HCT116 (cell line): Measurements from ENCODE around the gene NELL1. TPM values are rescaled to one million over a fixed set of nuclear protein-coding genes. Genes with fewer than 3 reads are reported as not detected.

ENCODE experiments used
- ATAC-seq: fragments of 200-7000 bp; cut with Tn5 transposase; 2 replicates; pipeline ENCODE4 v1.9.1; 2020; ENCODE audit warnings: mild to moderate bottlenecking, moderate library complexity
- BruUV-seq: library from RNA; stranded (reverse); fragments of 400-500 nt; replicated peaks from 2 replicates; lab custom pipeline; 2021; lab: Mats Ljungman, UMichigan
- CTCF ChIA-PET: fragments of 300-600 bp; sonication (Branson Sonifier 250); formaldehyde crosslinking; loops from one replicate; lab custom pipeline; 2021; ENCODE audit warnings: antibody characterized with exemption; lab: Charles Lee
- POLR2A ChIA-PET: fragments of 300-600, 350-600 bp; sonication (Branson Sonifier 250); formaldehyde crosslinking; loops from one replicate; lab custom pipeline; 2021; ENCODE audit warnings: antibody characterized with exemption; lab: Charles Lee
- RAD21 ChIA-PET, 2 experiments: fragments of 300-600 bp; sonication (Branson Sonifier 250); formaldehyde crosslinking; loops; one replicate each; lab custom pipeline; 2023; ENCODE audit warnings: low total read pairs in 2 of 2; ENCODE audit not compliant: uncharacterized antibody in 2 of 2, unreplicated experiment in 2 of 2, low non-redundant PET in 1 of 2; lab: Charles Lee
- DNase-seq: peaks from one replicate; pipeline ENCODE4 v3.0.0-alpha.2; 2010; ENCODE audit warnings: low read depth, low spot score
- H2AFZ ChIP-seq: fragments of 200-600 bp; shearing (Covaris generic), sonication (generic); 2 replicates; pipeline ENCODE4 v1.6.1; 2017; ENCODE audit warnings: low read depth, mixed run types, mixed read lengths, antibody characterized with exemption, low read length; ENCODE audit not compliant: poor library complexity, severe bottlenecking
- H3K27ac ChIP-seq: 2 replicates; pipeline ENCODE4 v1.5.1; 2012; ENCODE audit warnings: low read depth, low read length
- H3K27me3 ChIP-seq: fragments of 200-600 bp; sonication (generic); 2 replicates; pipeline ENCODE4 v1.6.1; 2016; ENCODE audit warnings: mixed run types, low read length, mixed read lengths; ENCODE audit not compliant: insufficient read depth
- H3K36me3 ChIP-seq, 2 experiments: fragments of 200-500 bp in 1 of 2; fragments of 200-600 bp in 1 of 2; sonication (Bioruptor generic) in 1 of 2; sonication (generic) in 1 of 2; 2 replicates each; pipeline versions ENCODE4 v1.5.1 to v1.6.1; 2014 to 2016; ENCODE audit warnings: low read length in 2 of 2, inconsistent platforms in 1 of 2, mixed read lengths in 1 of 2, mixed run types in 1 of 2; ENCODE audit not compliant: insufficient read depth in 2 of 2, control insufficient read depth in 1 of 2
- H3K4me1 ChIP-seq, 2 experiments: fragments of 200-600 bp in 1 of 2; sonication (generic) in 1 of 2; 2 replicates each; pipeline versions ENCODE4 v1.5.1 to v1.6.1; 2012 to 2017; ENCODE audit warnings: low read length in 2 of 2, inconsistent platforms in 1 of 2, mild to moderate bottlenecking in 1 of 2, mixed read lengths in 1 of 2, mixed run types in 1 of 2, moderate library complexity in 1 of 2; ENCODE audit not compliant: insufficient read depth in 2 of 2, control insufficient read depth in 1 of 2
- H3K4me2 ChIP-seq: fragments of 200-600 bp; sonication (generic); 2 replicates; pipeline ENCODE4 v1.6.1; 2017; ENCODE audit warnings: mixed run types, low read length, mixed read lengths
- H3K4me3 ChIP-seq, 2 experiments: fragments of 200-600 bp in 1 of 2; sonication (generic) in 1 of 2; replicated peaks in 1 of 2; 2 replicates each; pipeline ENCODE4 v1.5.1; 2011 to 2016; ENCODE audit warnings: low read length in 2 of 2, control low read depth in 1 of 2, low read depth in 1 of 2, mild to moderate bottlenecking in 1 of 2, mixed read lengths in 1 of 2, mixed run types in 1 of 2
- H3K79me2 ChIP-seq: fragments of 200-600 bp; sonication (generic); 2 replicates; pipeline ENCODE4 v1.6.1; 2017; ENCODE audit warnings: mild to moderate bottlenecking, mixed run types, low read length, moderate library complexity, mixed read lengths; ENCODE audit not compliant: insufficient read depth
- H3K9ac ChIP-seq: fragments of 200-600 bp; sonication (generic); 2 replicates; pipeline ENCODE4 v1.6.1; 2016; ENCODE audit warnings: low read length, mixed read lengths
- H3K9me2 ChIP-seq: fragments of 200-600 bp; sonication (generic), shearing (Covaris generic); 2 replicates; pipeline ENCODE4 v1.6.1; 2017; ENCODE audit warnings: mixed run types, mild to moderate bottlenecking, moderate library complexity; ENCODE audit not compliant: insufficient read depth
- H3K9me3 ChIP-seq, 2 experiments: fragments of 200-500 bp in 1 of 2; fragments of 200-600 bp in 1 of 2; sonication (Bioruptor generic) in 1 of 2; sonication (generic) in 1 of 2; 2 replicates each; pipeline ENCODE4 v1.6.1; 2014 to 2017; ENCODE audit warnings: low read length in 2 of 2, mixed read lengths in 2 of 2, inconsistent platforms in 1 of 2, low read depth in 1 of 2, mild to moderate bottlenecking in 1 of 2, mixed run types in 1 of 2, moderate library complexity in 1 of 2; ENCODE audit not compliant: control insufficient read depth in 1 of 2, insufficient read depth in 1 of 2
- H4K20me1 ChIP-seq: fragments of 200-600 bp; sonication (generic), shearing (Covaris generic); 2 replicates; pipeline ENCODE4 v1.6.1; 2017; ENCODE audit warnings: mixed run types, mild to moderate bottlenecking, moderate library complexity; ENCODE audit not compliant: insufficient read depth
- CBX3 ChIP-seq: IDR thresholded peaks from 2 replicates; pipeline ENCODE4 v1.6.1; 2012; ENCODE audit warnings: low read depth
- CEBPB ChIP-seq: IDR thresholded peaks from 2 replicates; pipeline ENCODE4 v1.6.1; 2012; ENCODE audit warnings: low read depth
- EGR1 ChIP-seq: IDR thresholded peaks from 2 replicates; pipeline ENCODE4 v1.6.1; 2012; ENCODE audit warnings: low read depth
- ELF1 ChIP-seq: IDR thresholded peaks from 2 replicates; pipeline ENCODE4 v1.6.1; 2012; ENCODE audit warnings: low read depth, borderline replicate concordance
- EZH2 ChIP-seq: fragments of 200-600 bp; sonication (generic); IDR thresholded peaks from 2 replicates; pipeline ENCODE4 v1.6.1; 2017; ENCODE audit warnings: antibody characterized with exemption, mixed run types
- FOSL1 ChIP-seq: IDR thresholded peaks from 2 replicates; pipeline ENCODE4 v1.6.1; 2012; ENCODE audit warnings: low read depth
- JUND ChIP-seq: IDR thresholded peaks from 2 replicates; pipeline ENCODE4 v1.6.1; 2012
- POLR2A ChIP-seq: IDR thresholded peaks from 2 replicates; pipeline ENCODE4 v1.7.0; 2011; ENCODE audit warnings: borderline replicate concordance; ENCODE audit not compliant: insufficient read depth, insufficient read length; ENCODE audit errors: extremely low read depth
- POLR2AphosphoS5 ChIP-seq: IDR thresholded peaks from 2 replicates; pipeline ENCODE4 v1.6.1; 2011; ENCODE audit warnings: mild to moderate bottlenecking, low read depth, low read length, moderate library complexity
- SIN3A ChIP-seq: IDR thresholded peaks from 2 replicates; pipeline ENCODE4 v1.6.1; 2012; ENCODE audit warnings: low read depth
- SP1 ChIP-seq: IDR thresholded peaks from 2 replicates; pipeline ENCODE4 v1.6.1; 2012; ENCODE audit warnings: low read depth
- SRF ChIP-seq: IDR thresholded peaks from 2 replicates; pipeline ENCODE4 v1.6.1; 2012; ENCODE audit warnings: low read depth
- YY1 ChIP-seq: IDR thresholded peaks from 2 replicates; pipeline ENCODE4 v1.6.1; 2011; ENCODE audit warnings: low read length, low read depth, moderate library complexity, mild to moderate bottlenecking; ENCODE audit not compliant: insufficient replicate concordance; ENCODE audit errors: extremely low read depth
- ZFX ChIP-seq: fragments of 450-650 bp; IDR thresholded peaks from 2 replicates; pipeline ENCODE4 v1.6.1; 2017
- ZNF274 ChIP-seq: fragments of 200-500 bp; sonication (Bioruptor generic); IDR thresholded peaks from 2 replicates; pipeline ENCODE4 v1.6.1; 2014; ENCODE audit warnings: mild to moderate bottlenecking, low read depth, low read length, inconsistent platforms
- intact Hi-C: fragments of 100-400 bp; cut with micrococcal nuclease; formaldehyde crosslinking; loops from 2 replicates; pipeline ENCODE4 v1.10.0; 2022
- total RNA-seq: library from RNA; stranded (reverse); gene quantifications from one replicate; pipeline ENCODE4 v1.2.1, GENCODE V29; 2021; ENCODE audit not compliant: unreplicated experiment
- TF ChIP-seq, protein P1 (sequence below): IDR thresholded peaks from 2 replicates; pipeline ENCODE4 v1.6.1; 2012; ENCODE audit warnings: low read depth
- TF ChIP-seq, protein P2 (sequence below), 3 experiments: fragments of 200-600 bp in 1 of 3; sonication (generic) in 1 of 3; IDR thresholded peaks in 2 of 3; conservative IDR thresholded peaks in 1 of 3; 2 replicates each; pipeline ENCODE4 v1.5.1; 2012 to 2017; ENCODE audit warnings: low read depth in 2 of 3, low read length in 2 of 3, antibody characterized with exemption in 1 of 3, borderline replicate concordance in 1 of 3, control low read depth in 1 of 3, mild to moderate bottlenecking in 1 of 3, mixed read lengths in 1 of 3, mixed run types in 1 of 3, moderate library complexity in 1 of 3; ENCODE audit not compliant: insufficient read depth in 1 of 3
- TF ChIP-seq, protein P3 (sequence below): IDR thresholded peaks from 2 replicates; pipeline ENCODE4 v1.6.1; 2011; ENCODE audit warnings: mild to moderate bottlenecking, low read length, moderate library complexity; ENCODE audit not compliant: insufficient replicate concordance; ENCODE audit errors: extremely low read depth
- TF ChIP-seq, protein P4 (sequence below): IDR thresholded peaks from 2 replicates; pipeline ENCODE4 v1.6.1; 2012

Gene NELL1
- total RNA-seq, 1 experiment from 2014 or later, result not detected

DNA sequence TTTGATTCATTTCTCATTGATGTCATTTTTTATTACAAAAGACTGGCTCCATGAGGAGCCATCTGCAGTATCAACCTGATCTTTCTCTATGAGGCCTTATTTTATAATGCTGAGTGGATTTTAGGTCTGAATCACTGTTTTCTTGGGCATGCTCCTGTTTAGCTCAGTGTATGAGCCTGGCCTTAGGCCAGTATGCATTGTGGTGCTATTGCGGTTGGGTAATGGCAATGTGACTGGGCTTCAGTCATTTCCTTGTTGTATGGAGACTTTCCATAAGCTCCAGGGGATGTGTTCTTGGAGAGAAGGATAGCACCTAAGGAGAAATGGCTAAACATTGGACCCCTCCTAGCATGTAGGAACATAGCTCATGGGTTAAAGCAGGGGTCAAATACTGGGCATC, 293.2 kb downstream of the NELL1 start:
- Histone ChIP-seq H4K20me1 (no peaks in the 10 kb centered on the region), H3K79me2 (no peaks in the 10 kb centered on the region), H3K9me2 (no peaks in the 10 kb centered on the region), H3K36me3 (no peaks in the 10 kb centered on the region), H3K27me3 (no peaks in the 10 kb centered on the region), H3K9ac (no peak overlapping the region), H2AFZ (no peak overlapping the region), H3K9me3 (peaks cover 0 to 21% of the 10 kb centered on the region in 2 experiments; a peak in 2 of 4 replicates), H3K27ac (no peak overlapping the region), H3K4me1 (no peaks in the 10 kb centered on the region), H3K4me2 (no peak overlapping the region), H3K4me3 (no peak overlapping the region)
- ChIA-PET CTCF (no interaction called here), POLR2A (no interaction called here), RAD21 (no interaction called here)
- BruUV-seq, result no TSS peak
- intact Hi-C loops, result no loop called here
- TF ChIP-seq POLR2A, result no peak
- TF ChIP-seq CBX3, result no peak
- no peak for TF ChIP-seq YY1
- no peak for TF ChIP-seq SRF
- TF ChIP-seq, protein P1, sequence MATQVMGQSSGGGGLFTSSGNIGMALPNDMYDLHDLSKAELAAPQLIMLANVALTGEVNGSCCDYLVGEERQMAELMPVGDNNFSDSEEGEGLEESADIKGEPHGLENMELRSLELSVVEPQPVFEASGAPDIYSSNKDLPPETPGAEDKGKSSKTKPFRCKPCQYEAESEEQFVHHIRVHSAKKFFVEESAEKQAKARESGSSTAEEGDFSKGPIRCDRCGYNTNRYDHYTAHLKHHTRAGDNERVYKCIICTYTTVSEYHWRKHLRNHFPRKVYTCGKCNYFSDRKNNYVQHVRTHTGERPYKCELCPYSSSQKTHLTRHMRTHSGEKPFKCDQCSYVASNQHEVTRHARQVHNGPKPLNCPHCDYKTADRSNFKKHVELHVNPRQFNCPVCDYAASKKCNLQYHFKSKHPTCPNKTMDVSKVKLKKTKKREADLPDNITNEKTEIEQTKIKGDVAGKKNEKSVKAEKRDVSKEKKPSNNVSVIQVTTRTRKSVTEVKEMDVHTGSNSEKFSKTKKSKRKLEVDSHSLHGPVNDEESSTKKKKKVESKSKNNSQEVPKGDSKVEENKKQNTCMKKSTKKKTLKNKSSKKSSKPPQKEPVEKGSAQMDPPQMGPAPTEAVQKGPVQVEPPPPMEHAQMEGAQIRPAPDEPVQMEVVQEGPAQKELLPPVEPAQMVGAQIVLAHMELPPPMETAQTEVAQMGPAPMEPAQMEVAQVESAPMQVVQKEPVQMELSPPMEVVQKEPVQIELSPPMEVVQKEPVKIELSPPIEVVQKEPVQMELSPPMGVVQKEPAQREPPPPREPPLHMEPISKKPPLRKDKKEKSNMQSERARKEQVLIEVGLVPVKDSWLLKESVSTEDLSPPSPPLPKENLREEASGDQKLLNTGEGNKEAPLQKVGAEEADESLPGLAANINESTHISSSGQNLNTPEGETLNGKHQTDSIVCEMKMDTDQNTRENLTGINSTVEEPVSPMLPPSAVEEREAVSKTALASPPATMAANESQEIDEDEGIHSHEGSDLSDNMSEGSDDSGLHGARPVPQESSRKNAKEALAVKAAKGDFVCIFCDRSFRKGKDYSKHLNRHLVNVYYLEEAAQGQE, result no peak
- TF ChIP-seq, protein P2, sequence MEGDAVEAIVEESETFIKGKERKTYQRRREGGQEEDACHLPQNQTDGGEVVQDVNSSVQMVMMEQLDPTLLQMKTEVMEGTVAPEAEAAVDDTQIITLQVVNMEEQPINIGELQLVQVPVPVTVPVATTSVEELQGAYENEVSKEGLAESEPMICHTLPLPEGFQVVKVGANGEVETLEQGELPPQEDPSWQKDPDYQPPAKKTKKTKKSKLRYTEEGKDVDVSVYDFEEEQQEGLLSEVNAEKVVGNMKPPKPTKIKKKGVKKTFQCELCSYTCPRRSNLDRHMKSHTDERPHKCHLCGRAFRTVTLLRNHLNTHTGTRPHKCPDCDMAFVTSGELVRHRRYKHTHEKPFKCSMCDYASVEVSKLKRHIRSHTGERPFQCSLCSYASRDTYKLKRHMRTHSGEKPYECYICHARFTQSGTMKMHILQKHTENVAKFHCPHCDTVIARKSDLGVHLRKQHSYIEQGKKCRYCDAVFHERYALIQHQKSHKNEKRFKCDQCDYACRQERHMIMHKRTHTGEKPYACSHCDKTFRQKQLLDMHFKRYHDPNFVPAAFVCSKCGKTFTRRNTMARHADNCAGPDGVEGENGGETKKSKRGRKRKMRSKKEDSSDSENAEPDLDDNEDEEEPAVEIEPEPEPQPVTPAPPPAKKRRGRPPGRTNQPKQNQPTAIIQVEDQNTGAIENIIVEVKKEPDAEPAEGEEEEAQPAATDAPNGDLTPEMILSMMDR (IDR thresholded peaks at IDR 0.05 in 2 of 3, conservative IDR thresholded peaks at IDR 0.05 in 1 of 3; ENCODE audit: borderline replicate concordance in 1 of 3, insufficient read depth in 1 of 3, low read depth in 2 of 3, low read length in 2 of 3), result no peak
- no peak for TF ChIP-seq CEBPB
- TF ChIP-seq EGR1, result no peak
- TF ChIP-seq, protein P3, sequence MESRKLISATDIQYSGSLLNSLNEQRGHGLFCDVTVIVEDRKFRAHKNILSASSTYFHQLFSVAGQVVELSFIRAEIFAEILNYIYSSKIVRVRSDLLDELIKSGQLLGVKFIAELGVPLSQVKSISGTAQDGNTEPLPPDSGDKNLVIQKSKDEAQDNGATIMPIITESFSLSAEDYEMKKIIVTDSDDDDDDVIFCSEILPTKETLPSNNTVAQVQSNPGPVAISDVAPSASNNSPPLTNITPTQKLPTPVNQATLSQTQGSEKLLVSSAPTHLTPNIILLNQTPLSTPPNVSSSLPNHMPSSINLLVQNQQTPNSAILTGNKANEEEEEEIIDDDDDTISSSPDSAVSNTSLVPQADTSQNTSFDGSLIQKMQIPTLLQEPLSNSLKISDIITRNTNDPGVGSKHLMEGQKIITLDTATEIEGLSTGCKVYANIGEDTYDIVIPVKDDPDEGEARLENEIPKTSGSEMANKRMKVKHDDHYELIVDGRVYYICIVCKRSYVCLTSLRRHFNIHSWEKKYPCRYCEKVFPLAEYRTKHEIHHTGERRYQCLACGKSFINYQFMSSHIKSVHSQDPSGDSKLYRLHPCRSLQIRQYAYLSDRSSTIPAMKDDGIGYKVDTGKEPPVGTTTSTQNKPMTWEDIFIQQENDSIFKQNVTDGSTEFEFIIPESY, result no peak
- TF ChIP-seq ZFX, result no peak
- TF ChIP-seq POLR2AphosphoS5, result no peak
- TF ChIP-seq, protein P4, sequence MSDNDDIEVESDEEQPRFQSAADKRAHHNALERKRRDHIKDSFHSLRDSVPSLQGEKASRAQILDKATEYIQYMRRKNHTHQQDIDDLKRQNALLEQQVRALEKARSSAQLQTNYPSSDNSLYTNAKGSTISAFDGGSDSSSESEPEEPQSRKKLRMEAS, result no peak
- no peak for TF ChIP-seq SIN3A
- no peak for TF ChIP-seq JUND
- no peak for TF ChIP-seq FOSL1
- no peak for TF ChIP-seq SP1
- TF ChIP-seq EZH2, result no peak
- no peak for TF ChIP-seq ELF1
- no peak for TF ChIP-seq ZNF274
- ATAC-seq, result no peak
- no peak for DNase-seq
